K562 (cell line): Measurements from ENCODE around the gene LTB4R2. TPM values are rescaled to one million over a fixed set of nuclear protein-coding genes. Genes with fewer than 3 reads are reported as not detected.

Experiments
- ATAC-seq: fragments of 200-7000 bp; cut with Tn5 transposase; 3 replicates; pipeline ENCODE4 v1.9.1; 2020; ENCODE audit warnings: moderate library complexity
- BruUV-seq: library from RNA; stranded (reverse); fragments of 400-500 nt; replicated peaks from 2 replicates; lab custom pipeline; 2021; lab: Mats Ljungman, UMichigan
- CTCF ChIA-PET: fragments of 300-600 bp; formaldehyde crosslinking; extraction: SDS; loops from one replicate; lab custom pipeline; 2021; ENCODE audit warnings: low intra/inter-chr PET ratio; lab: Yijun Ruan, JAX
- POLR2A ChIA-PET: fragments of 300-600, 350-650 bp; sonication (Branson Sonifier 250); formaldehyde crosslinking; extraction: SDS; loops from one replicate; lab custom pipeline; 2021; ENCODE audit warnings: antibody characterized with exemption, inconsistent platforms; lab: Yijun Ruan, JAX
- DNase-seq, 4 experiments: peaks; one replicate each; pipeline versions ENCODE4 v3.0.0 to v3.0.0-alpha.2; 2011 to 2018; ENCODE audit warnings: low spot score in 3 of 4, mixed read lengths in 3 of 4; ENCODE audit errors: extremely low read depth in 1 of 4
- FAIRE-seq: peaks from 2 replicates; lab custom pipeline; 2011; peaks lifted over from hg19 to GRCh38; lab: Jason Lieb, UNC
- H2AFZ ChIP-seq: 2 replicates; pipeline ENCODE4 v1.6.0; 2011; ENCODE audit warnings: low read depth, low read length, control low read depth, inconsistent platforms
- H3K27ac ChIP-seq: fragments of 200-600 bp; 3 replicates; pipeline ENCODE4 v1.8.0; 2011; ENCODE audit warnings: low read depth, mild to moderate bottlenecking, control low read depth, inconsistent platforms, low read length, moderate library complexity, mixed read lengths; ENCODE audit errors: extremely low read depth
- H3K27me3 ChIP-seq, 2 experiments: fragments of 300-600 bp in 1 of 2; 2 replicates in 1 of 2; 3 replicates in 1 of 2; pipeline versions ENCODE4 v1.6.0 to v1.8.0; 2011; ENCODE audit warnings: inconsistent platforms in 2 of 2, low read length in 2 of 2, mild to moderate bottlenecking in 1 of 2, mixed read lengths in 1 of 2, moderate library complexity in 1 of 2; ENCODE audit not compliant: control insufficient read depth in 2 of 2, insufficient read depth in 2 of 2
- H3K36me3 ChIP-seq: fragments of 300-600 bp; 3 replicates; pipeline ENCODE4 v1.8.0; 2011; ENCODE audit warnings: mild to moderate bottlenecking, low read length, inconsistent platforms; ENCODE audit not compliant: control insufficient read depth, insufficient read depth
- H3K4me1 ChIP-seq, 2 experiments: fragments of 200-600 bp in 1 of 2; replicated peaks in 1 of 2; 2 replicates in 1 of 2; 3 replicates in 1 of 2; pipeline versions ENCODE4 v1.5.1 to v1.8.0; 2011; ENCODE audit warnings: inconsistent platforms in 2 of 2, low read length in 2 of 2, mild to moderate bottlenecking in 1 of 2, mixed read lengths in 1 of 2, moderate library complexity in 1 of 2; ENCODE audit not compliant: control insufficient read depth in 2 of 2, insufficient read depth in 2 of 2
- H3K4me2 ChIP-seq: 2 replicates; pipeline ENCODE4 v1.6.1; 2011; ENCODE audit warnings: low read length, control low read depth, inconsistent platforms, mixed read lengths; ENCODE audit not compliant: insufficient read depth
- H3K4me3 ChIP-seq: fragments of 200-600 bp; sonication (generic), shearing (Covaris generic); 2 replicates; pipeline ENCODE4 v1.5.1; 2016; ENCODE audit warnings: control low read depth, inconsistent platforms
- H3K79me2 ChIP-seq: fragments of 200-600 bp; 3 replicates; pipeline ENCODE4 v1.8.0; 2011; ENCODE audit warnings: low read length, inconsistent platforms; ENCODE audit not compliant: control insufficient read depth, insufficient read depth
- H3K9ac ChIP-seq, 2 experiments: 2 replicates each; pipeline versions ENCODE4 v1.6.0 to v1.6.1; 2011; ENCODE audit warnings: low read depth in 2 of 2, low read length in 2 of 2, control low read depth in 1 of 2, inconsistent platforms in 1 of 2, mild to moderate bottlenecking in 1 of 2, mixed read lengths in 1 of 2; ENCODE audit not compliant: insufficient read depth in 1 of 2
- H3K9me1 ChIP-seq: one replicate; pipeline ENCODE4 v1.6.0; 2011; ENCODE audit warnings: inconsistent platforms, mild to moderate bottlenecking, low read length, moderate library complexity; ENCODE audit not compliant: control insufficient read depth, insufficient read depth
- H3K9me3 ChIP-seq: replicated peaks from 2 replicates; pipeline ENCODE4 v1.5.1; 2011; ENCODE audit warnings: low read depth, low read length, inconsistent platforms; ENCODE audit not compliant: control insufficient read depth, insufficient read depth
- H4K20me1 ChIP-seq: replicated peaks from 2 replicates; pipeline ENCODE4 v1.6.1; 2011; ENCODE audit warnings: low read length, inconsistent platforms, mixed read lengths; ENCODE audit not compliant: control insufficient read depth, insufficient read depth
- BACH1 ChIP-seq: fragments of 200-800 bp; sonication (Bioruptor generic); IDR thresholded peaks from 2 replicates; pipeline ENCODE4 v1.6.1; 2016; ENCODE audit warnings: missing genetic modification characterization, missing compliant biosample characterization
- ZBTB33 ChIP-seq: sonication (generic); formaldehyde crosslinking; IDR thresholded peaks from 2 replicates; pipeline ENCODE4 v1.8.1; 2023; ENCODE audit warnings: mild to moderate bottlenecking, missing genetic modification reagents
- ZFP36 ChIP-seq: fragments of 150-350 bp; IDR thresholded peaks from 2 replicates; pipeline ENCODE4 v1.6.1; 2018; ENCODE audit warnings: low read length, low read depth; ENCODE audit not compliant: partially characterized antibody
- WGBS: fragments of 100-300 bp; shearing (Covaris generic); methylation state at CpG from one replicate; pipeline ENCODE4 v1.1.6; 2016; ENCODE audit warnings: low coverage, mixed read lengths; ENCODE audit not compliant: insufficient coverage; ENCODE audit errors: missing lambda C conversion rate; 5-methylcytosine and 5-hydroxymethylcytosine counted together
- in situ Hi-C: fragments of 300-500 bp; cut with MboI; formaldehyde crosslinking; loops from 4 replicates; pipeline ENCODE4 v1.15.0; 2018; ENCODE audit warnings: inconsistent platforms, mixed read lengths
- intact Hi-C: fragments of 100-400 bp; cut with micrococcal nuclease; formaldehyde crosslinking; loops from 2 replicates; pipeline ENCODE4 v1.14.2; 2022
- polyA plus RNA-seq, 8 experiments: library from polyadenylated mRNA; depleted of rRNA in 4 of 8; stranded (reverse) in 5 of 8; unstranded in 3 of 8; fragments of >200 nt; fragmentation: Nextera tagmentation in 2 of 8; fragmentation: Illumina TruSeq in 1 of 8; extraction: Ambion mirVana in 2 of 8; extraction: Trizol in 1 of 8; gene quantifications; 2 replicates each; pipeline versions ENCODE4 v1.2.1 to v1.2.3, GENCODE V29; 2011 to 2014; ENCODE audit warnings: inconsistent platforms in 1 of 8, missing spikeins in 1 of 8
- total RNA-seq, 7 experiments: library from RNA; depleted of rRNA in 6 of 7; stranded (reverse); fragments of >200 nt in 6 of 7; fragmentation: Illumina TruSeq in 2 of 7; extraction: Trizol in 2 of 7; gene quantifications; 2 replicates each; pipeline versions ENCODE4 v1.2.1 to v1.2.3, GENCODE V29; 2011 to 2021; ENCODE audit warnings: low replicate concordance in 1 of 7

LTB4R2 gene
- total and polyA plus RNA-seq, 9 of the 15 experiments (the other 6 are each of a cell fraction or from before 2014, with no cell fraction given): 0.03 to 11.6 (median 2.8) TPM; not detected in 1

- ChIA-PET CTCF (no interaction called here), POLR2A (interaction anchor here (0.9 to 1.0 kb wide), 2 partner anchors 27 to 79 kb away, joined by 3 to 4 read pairs; no protein-coding TSS in a partner anchor)
- 53% methylated on average over 18 of the region's 51 CpGs for WGBS
- H3K27ac ChIP-seq: no peak within 1 kb of the TSS
- H3K4me3 ChIP-seq: no peak within 1 kb of the TSS
- DNase-seq (no peak), ATAC-seq (0 out of 3 replicates have a peak, but pooled peaks have one; percentile 20), FAIRE-seq (no peak)
- H3K4me1 ChIP-seq: peaks cover 5 to 18% of the 10 kb centered on the region in 2 experiments; a peak in 3 of 5 replicates
- H4K20me1 ChIP-seq: no peaks in the 10 kb centered on the region
- H3K79me2 ChIP-seq: no peaks in the 10 kb centered on the region
- in situ Hi-C loops: loop anchor here (25.0 kb wide), 1 partner anchor 348 kb away; no protein-coding TSS in a partner anchor
- peak within 1 kb of the TSS in 1 of 2 experiments; percentile 5; a peak in 1 of 4 replicates for H3K9ac ChIP-seq
- no peaks in the 10 kb centered on the region for H3K9me3 ChIP-seq
- peaks cover 0 to 9% of the 10 kb centered on the region in 2 experiments; a peak in 1 of 5 replicates for H3K27me3 ChIP-seq
- no peak within 1 kb of the TSS; the same call in 1 of the 2 replicates for H3K4me2 ChIP-seq
- BruUV-seq: no TSS peak
- H3K9me1 ChIP-seq: no peaks in the 10 kb centered on the region
- TF ChIP-seq ZBTB33 (CRISPR knock-in tag): 0 out of 2 replicates have a peak, but pooled peaks have one; percentile 15
- TF ChIP-seq ZFP36: no peak
- no peak for TF ChIP-seq BACH1 (tag)
- no peaks in the 10 kb centered on the region for H3K36me3 ChIP-seq
- H2AFZ ChIP-seq: peak within 1 kb of the TSS; percentile 40; the same call in 1 of the 2 replicates
- intact Hi-C loops: no loop called here
These were observed 29.6 kb downstream of the LTB4R2 start, which contains the start of gene RIPK3 for GRCh38 chr14:24339284-24340151. Gene RIPK3, minus strand, starts transcription at chr14:24339991. Its CDS starts 165 bp downstream, at chr14:24339826.
